ENCODE results near the gene LEMD1.
"Not testable (repeated sequence)": the region's sequence is repeated elsewhere in the genome, so short reads cannot be mapped to it uniquely, and the experiment has no call there.

LEMD1 gene

DNA sequence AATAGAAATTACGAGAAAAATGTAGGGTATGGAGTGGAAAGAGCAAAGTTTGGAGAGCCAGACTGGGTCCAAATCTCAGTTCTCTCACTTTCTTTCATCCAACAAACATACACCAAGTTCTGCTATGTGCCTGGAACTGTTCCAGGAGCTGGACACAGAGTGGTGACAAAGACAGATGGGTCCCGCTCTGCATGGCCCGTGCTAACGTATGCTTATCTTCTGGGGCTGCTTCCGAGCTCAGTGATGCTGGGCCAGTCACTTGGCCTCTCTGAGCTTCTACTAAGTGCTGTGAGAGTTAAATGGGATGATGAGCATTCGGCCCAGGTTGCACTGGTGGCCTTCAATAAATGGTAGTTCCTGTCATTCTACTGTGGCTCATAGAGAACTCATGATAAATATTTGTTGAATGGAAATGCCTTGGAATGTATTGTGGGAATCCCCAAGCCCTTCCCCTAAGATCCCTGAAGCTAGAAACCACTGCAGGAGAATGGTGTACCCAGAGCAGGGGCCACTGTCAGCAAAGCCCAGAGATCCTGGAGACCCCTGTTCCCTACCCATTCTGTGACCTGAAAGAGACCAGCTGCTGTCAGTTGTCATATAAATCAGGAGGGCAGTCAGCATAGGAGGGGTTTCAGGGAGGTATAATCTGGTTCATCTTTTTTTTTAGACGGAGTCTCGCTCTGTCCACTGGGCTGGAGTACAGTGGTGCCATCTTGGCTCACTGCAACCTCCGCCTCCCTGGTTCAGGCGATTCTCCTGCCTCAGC is 3.8 kb downstream of the LEMD1 start:
- DNase-seq (ENCODE audit: low spot score), result no peak
- TF ChIP-seq, protein P1, sequence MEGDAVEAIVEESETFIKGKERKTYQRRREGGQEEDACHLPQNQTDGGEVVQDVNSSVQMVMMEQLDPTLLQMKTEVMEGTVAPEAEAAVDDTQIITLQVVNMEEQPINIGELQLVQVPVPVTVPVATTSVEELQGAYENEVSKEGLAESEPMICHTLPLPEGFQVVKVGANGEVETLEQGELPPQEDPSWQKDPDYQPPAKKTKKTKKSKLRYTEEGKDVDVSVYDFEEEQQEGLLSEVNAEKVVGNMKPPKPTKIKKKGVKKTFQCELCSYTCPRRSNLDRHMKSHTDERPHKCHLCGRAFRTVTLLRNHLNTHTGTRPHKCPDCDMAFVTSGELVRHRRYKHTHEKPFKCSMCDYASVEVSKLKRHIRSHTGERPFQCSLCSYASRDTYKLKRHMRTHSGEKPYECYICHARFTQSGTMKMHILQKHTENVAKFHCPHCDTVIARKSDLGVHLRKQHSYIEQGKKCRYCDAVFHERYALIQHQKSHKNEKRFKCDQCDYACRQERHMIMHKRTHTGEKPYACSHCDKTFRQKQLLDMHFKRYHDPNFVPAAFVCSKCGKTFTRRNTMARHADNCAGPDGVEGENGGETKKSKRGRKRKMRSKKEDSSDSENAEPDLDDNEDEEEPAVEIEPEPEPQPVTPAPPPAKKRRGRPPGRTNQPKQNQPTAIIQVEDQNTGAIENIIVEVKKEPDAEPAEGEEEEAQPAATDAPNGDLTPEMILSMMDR (IDR thresholded peaks at IDR 0.05; ENCODE audit: borderline replicate concordance, control extremely low read depth, extremely low read depth, insufficient read depth, missing control alignments), result no peak
- in situ Hi-C loops (cut with MboI; ENCODE audit: low sequenced_read_pairs, unreplicated experiment), result no loop called here

DNA sequence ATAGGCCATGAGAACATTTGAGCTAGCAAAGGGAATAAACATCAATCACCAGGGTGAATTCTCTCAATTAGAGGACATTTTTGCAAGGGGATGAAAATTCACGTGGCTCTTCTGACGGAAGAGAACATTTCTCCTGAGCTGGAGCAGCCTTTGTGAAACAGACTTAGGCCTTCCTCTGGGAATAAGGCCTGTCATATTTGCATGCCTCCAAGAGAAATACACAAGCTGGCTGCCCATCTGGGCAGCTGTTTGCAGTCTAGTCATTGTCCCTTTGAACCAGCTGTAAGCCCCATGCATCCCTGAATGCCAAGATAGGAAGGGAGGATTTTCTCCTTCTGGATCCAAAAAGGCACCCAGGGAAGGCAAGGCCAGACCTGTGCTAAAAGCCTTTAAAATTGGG is 5.5 kb downstream of the LEMD1 start:
- TF ChIP-seq, protein P1 (IDR thresholded peaks at IDR 0.05; ENCODE audit: borderline replicate concordance, control extremely low read depth, extremely low read depth, insufficient read depth, missing control alignments), result no peak
- in situ Hi-C loops (cut with MboI; ENCODE audit: low sequenced_read_pairs, unreplicated experiment), result no loop called here
- DNase-seq (ENCODE audit: low spot score), result no peak

DNA sequence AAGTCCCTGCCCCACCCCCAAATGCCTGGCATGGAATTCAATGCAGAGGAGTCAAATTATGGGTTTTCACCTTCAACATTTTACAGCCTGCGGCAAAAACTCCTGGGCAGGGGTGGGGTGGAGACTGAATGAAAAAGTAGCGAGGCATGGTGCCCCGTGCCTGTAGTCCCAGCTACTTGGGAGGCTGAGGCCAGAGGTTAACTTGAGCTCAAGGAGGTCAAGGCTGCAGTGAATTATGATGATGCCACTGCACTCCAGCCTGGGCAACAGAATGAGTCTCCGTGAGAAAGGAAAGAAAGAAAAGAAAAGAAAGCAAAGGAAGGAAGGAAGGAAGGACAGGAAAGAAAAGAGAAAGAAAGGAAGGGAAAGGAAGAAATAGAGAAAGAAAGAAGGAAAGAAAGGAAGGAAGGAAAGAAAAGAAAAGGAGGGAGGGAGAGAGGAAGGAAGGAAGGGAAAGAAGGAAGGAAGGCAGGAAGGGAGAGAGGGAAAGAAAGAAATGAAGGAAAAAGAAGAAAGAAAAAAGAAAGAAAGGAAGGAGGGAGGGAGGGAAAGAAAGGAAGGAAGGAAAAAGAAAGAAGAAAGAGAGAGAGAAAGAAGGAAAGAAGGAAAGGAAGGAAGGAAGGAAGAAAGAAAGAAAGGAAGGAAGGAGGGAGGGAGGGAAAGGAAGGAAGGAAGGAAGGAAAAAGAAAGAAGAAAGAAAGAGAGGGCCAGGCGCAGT is 11.1 kb downstream of the LEMD1 start:
- in situ Hi-C loops (cut with MboI; ENCODE audit: low sequenced_read_pairs, unreplicated experiment), result no loop called here

DNA sequence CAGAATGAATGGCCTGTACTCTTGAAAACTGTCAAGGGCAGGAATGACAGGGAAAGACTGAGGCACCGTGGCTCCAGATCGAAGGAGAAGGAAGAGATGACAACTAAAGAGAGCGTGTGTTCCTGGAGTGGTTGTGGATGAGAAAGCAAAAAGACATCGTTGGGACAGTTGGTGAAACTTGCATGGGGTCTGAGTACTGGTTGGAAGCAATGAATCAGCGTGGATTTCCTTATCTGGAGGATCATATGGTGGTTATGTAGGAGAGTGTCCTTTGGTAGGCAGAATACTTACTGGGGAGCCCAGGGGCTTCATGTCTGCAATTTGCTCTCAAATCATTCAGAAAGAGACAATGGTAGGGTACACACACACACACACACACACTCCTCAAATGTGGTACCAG is 13.9 kb downstream of the LEMD1 start:
- TF ChIP-seq, protein P1 (IDR thresholded peaks at IDR 0.05; ENCODE audit: borderline replicate concordance, control extremely low read depth, extremely low read depth, insufficient read depth, missing control alignments), result no peak
- DNase-seq (ENCODE audit: low spot score), result no peak
- in situ Hi-C loops (cut with MboI; ENCODE audit: low sequenced_read_pairs, unreplicated experiment), result no loop called here

More for the DNA sequence above, 11.1 kb downstream of the LEMD1 start:
- no peak for DNase-seq (ENCODE audit: low spot score)
- TF ChIP-seq, protein P1 (IDR thresholded peaks at IDR 0.05; ENCODE audit: borderline replicate concordance, control extremely low read depth, extremely low read depth, insufficient read depth, missing control alignments), result no peak

DNA sequence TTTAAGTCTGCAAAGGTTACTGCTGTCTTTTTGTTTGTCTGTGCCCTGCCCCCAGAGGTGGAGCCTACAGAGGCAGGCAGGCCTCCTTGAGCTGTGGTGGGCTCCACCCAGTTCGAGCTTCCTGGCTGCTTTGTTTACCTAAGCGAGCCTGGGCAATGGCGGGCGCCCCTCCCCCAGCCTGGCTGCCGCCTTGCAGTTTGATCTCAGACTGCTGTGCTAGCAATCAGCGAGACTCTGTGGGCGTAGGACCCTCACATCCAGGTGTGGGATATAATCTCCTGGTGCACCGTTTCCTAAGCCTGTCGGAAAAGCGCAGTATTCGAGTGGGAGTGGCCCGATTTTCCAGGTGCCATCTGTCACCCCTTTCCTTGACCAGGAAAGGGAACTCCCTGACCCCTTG is 15.6 kb downstream of the LEMD1 start:
- DNase-seq (ENCODE audit: low spot score); in situ Hi-C loops (cut with MboI; ENCODE audit: low sequenced_read_pairs, unreplicated experiment): not testable (repeated sequence)

DNA sequence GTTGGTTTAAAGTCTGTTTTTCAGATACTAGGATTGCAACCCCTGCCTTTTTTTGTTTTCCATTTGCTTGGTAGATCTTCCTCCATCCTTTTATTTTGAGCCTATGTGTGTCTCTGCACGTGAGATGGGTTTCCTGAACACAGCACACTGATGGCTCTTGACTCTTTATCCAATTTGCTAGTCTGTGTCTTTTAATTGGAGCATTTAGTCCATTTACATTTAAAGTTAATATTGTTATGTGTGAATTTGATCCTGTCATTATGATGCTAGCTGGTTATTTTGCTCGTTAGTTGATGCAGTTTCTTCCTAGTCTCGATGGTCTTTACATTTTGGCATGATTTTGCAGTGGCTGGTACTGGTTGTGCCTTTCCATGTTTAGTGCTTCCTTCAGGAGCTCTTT is 17.4 kb downstream of the LEMD1 start:
- in situ Hi-C loops (cut with MboI; ENCODE audit: low sequenced_read_pairs, unreplicated experiment); DNase-seq (ENCODE audit: low spot score): not testable (repeated sequence)

DNA sequence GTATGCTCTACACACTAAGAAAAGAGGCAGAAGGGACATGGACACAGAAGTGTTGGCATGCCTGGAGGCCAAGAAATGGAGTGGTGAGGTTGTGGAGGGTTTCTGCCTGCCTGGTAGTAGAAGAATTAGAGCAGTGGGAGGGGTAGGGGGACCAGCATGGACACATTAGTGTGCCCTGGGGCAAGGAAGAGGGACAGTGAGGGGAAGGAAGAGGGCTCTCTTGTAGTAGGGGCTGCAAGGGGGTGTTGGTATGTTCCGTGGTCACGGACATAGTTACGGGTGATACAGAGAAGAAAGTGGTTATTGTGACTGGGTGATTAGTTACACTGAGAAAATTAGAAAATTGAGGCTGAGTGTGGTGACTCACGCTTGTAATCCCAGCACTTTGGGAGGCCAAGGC is 23.3 kb downstream of the LEMD1 start:
- TF ChIP-seq, protein P1 (IDR thresholded peaks at IDR 0.05; ENCODE audit: borderline replicate concordance, control extremely low read depth, extremely low read depth, insufficient read depth, missing control alignments), result no peak
- in situ Hi-C loops (cut with MboI; ENCODE audit: low sequenced_read_pairs, unreplicated experiment), result no loop called here
- DNase-seq (ENCODE audit: low spot score), result no peak

Data from GM13976 (cell line).